IMR-90 (cell line): Measurements from ENCODE around the gene MYO1C. TPM values are rescaled to one million over a fixed set of nuclear protein-coding genes. Genes with fewer than 3 reads are reported as not detected.

Experiments
- MXI1 ChIP-seq: IDR thresholded peaks from 2 replicates; pipeline ENCODE4 v1.6.1; 2012; ENCODE audit warnings: low read depth, mild to moderate bottlenecking, low read length, moderate library complexity, borderline replicate concordance
- RAD21 ChIP-seq: IDR thresholded peaks from 2 replicates; pipeline ENCODE4 v1.6.1; 2012; ENCODE audit warnings: low read length, improper control_type of control experiment
- RFX5 ChIP-seq: IDR thresholded peaks from 2 replicates; pipeline ENCODE4 v1.8.0; 2012; ENCODE audit warnings: low read depth, mild to moderate bottlenecking, low read length, moderate library complexity
- polyA plus RNA-seq, 3 experiments: library from polyadenylated mRNA; depleted of rRNA; stranded (reverse); fragments of >200 nt; gene quantifications; 2 replicates each; pipeline ENCODE4 v1.2.3, GENCODE V29; 2012; ENCODE audit warnings: low replicate concordance in 1 of 3
- total RNA-seq: library from RNA; depleted of rRNA; stranded (reverse); fragments of >200 nt; gene quantifications from 2 replicates; pipeline ENCODE4 v1.2.3, GENCODE V29; 2012

MYO1C gene
- total and polyA plus RNA-seq, 2 of the 4 experiments (the other 2 are of a cell fraction), result 162 to 196 TPM

DNA sequence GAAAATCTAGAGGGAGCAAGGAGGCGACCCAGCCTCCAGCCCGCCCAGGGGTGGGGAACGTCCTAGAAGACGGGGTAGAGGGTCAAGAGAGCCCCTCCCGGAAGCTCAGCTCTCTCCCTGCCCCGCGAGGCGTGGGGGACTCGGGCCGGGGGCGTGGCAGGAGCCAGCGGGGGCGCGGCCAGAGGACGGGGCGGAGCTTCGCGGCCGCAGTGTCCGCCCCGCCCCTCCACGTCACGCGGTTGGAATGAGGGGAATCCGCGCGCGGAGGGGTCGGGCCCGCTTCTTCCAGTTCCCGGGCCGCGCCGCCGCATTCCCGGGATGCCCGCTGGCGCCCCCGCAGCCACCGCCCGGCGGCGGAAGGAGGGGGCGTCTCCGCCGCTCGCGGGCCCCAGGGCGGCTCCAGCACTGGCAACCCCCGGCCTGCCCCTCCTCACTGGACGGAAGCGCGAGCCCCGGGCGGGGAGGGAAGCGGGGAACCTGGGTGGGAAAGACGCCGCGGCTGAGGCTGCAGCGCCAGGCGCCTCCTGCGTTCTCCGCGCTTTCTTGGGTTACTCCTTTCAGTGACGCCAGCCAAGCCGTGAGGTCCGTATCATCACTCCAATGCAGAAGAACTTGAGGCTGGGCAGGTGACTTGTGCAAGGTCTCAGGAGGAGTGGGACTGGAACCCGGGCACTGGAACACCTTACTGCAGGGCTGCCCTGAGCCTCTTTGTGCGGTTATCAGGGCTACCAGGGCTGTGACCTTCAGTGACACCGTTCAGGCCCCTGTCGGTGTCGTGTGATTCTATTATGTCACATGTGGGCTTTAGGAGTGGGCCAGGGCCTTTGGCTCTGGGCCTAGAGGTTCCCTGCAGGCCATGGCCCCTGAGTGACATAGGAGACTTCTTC, 4.3 kb downstream of the MYO1C start (continued):
- TF ChIP-seq RAD21, result no peak
- no peak for TF ChIP-seq RFX5
- TF ChIP-seq MXI1, result no peak
